GM23338 (cell line): ENCODE measurements around the gene PLXNA2. TPM values are rescaled to one million over a fixed set of nuclear protein-coding genes. Genes with fewer than 3 reads are reported as not detected.
A peak's percentile ranks its signal among the peaks of the same experiment; 100 is the strongest.

Experiments
- ATAC-seq: fragments of 200-7000 bp; cut with Tn5 transposase; 3 replicates; pipeline ENCODE4 v1.9.1; 2020
- DNase-seq: peaks from one replicate; pipeline ENCODE4 v3.0.0-alpha.2; 2015; ENCODE audit warnings: low spot score
- H2AFZ ChIP-seq: fragments of 200-600 bp; sonication (generic); 2 replicates; pipeline ENCODE4 v1.8.0; 2016; ENCODE audit warnings: antibody characterized with exemption, mild to moderate bottlenecking, moderate library complexity
- H3F3A ChIP-seq: fragments of 200-600 bp; sonication (generic); replicated peaks from 2 replicates; pipeline ENCODE4 v1.8.0; 2017; ENCODE audit warnings: antibody characterized with exemption, mixed run types, low read depth
- H3K27ac ChIP-seq: fragments of 200-600 bp; sonication (generic); 2 replicates; pipeline ENCODE4 v1.6.1; 2016; ENCODE audit warnings: low read depth
- H3K27me3 ChIP-seq: fragments of 200-600 bp; sonication (generic); 2 replicates; pipeline ENCODE4 v1.8.0; 2016; ENCODE audit warnings: mild to moderate bottlenecking, mixed run types, moderate library complexity; ENCODE audit not compliant: insufficient read depth
- H3K36me3 ChIP-seq: fragments of 200-600 bp; sonication (generic); 2 replicates; pipeline ENCODE4 v1.8.0; 2016; ENCODE audit warnings: mild to moderate bottlenecking; ENCODE audit not compliant: insufficient read depth
- H3K4me1 ChIP-seq: fragments of 200-600 bp; sonication (generic); 2 replicates; pipeline ENCODE4 v1.8.0; 2016; ENCODE audit warnings: mild to moderate bottlenecking, moderate library complexity; ENCODE audit not compliant: insufficient read depth
- H3K4me2 ChIP-seq: fragments of 200-600 bp; sonication (generic); 2 replicates; pipeline ENCODE4 v1.7.1; 2017; ENCODE audit warnings: mixed run types
- H3K4me3 ChIP-seq: fragments of 200-600 bp; sonication (generic); 2 replicates; pipeline ENCODE4 v1.6.1; 2016; ENCODE audit warnings: mixed run types
- H3K79me2 ChIP-seq: fragments of 200-600 bp; sonication (generic); replicated peaks from 2 replicates; pipeline ENCODE4 v1.8.0; 2017; ENCODE audit warnings: mild to moderate bottlenecking; ENCODE audit not compliant: insufficient read depth
- H3K9me2 ChIP-seq: fragments of 200-600 bp; sonication (generic); 2 replicates; pipeline ENCODE4 v1.8.0; 2017; ENCODE audit not compliant: insufficient read depth
- H4K20me1 ChIP-seq: fragments of 200-600 bp; sonication (generic); replicated peaks from 2 replicates; pipeline ENCODE4 v1.8.0; 2017; ENCODE audit warnings: mild to moderate bottlenecking; ENCODE audit not compliant: insufficient read depth
- H3K27ac Mint-ChIP-seq: 2 replicates; pipeline ENCODE4 v1.8.0; 2020; ENCODE audit warnings: inconsistent platforms, mild to moderate bottlenecking, moderate library complexity, mixed read lengths
- H3K27me3 Mint-ChIP-seq: 3 replicates; pipeline ENCODE4 v1.8.0; 2022; ENCODE audit warnings: low read depth, mild to moderate bottlenecking, moderate library complexity, mixed read lengths, inconsistent platforms; ENCODE audit not compliant: insufficient read depth, poor library complexity
- H3K36me3 Mint-ChIP-seq: 3 replicates; pipeline ENCODE4 v1.8.0; 2021; ENCODE audit warnings: low read depth, mild to moderate bottlenecking, inconsistent platforms, moderate library complexity, mixed read lengths
- H3K4me1 Mint-ChIP-seq: 3 replicates; pipeline ENCODE4 v1.8.0; 2020; ENCODE audit warnings: mild to moderate bottlenecking, inconsistent platforms, mixed read lengths
- H3K4me3 Mint-ChIP-seq: 3 replicates; pipeline ENCODE4 v1.8.0; 2021; ENCODE audit warnings: moderate library complexity, mild to moderate bottlenecking, inconsistent platforms, mixed read lengths
- H3K9me3 Mint-ChIP-seq: 3 replicates; pipeline ENCODE4 v1.8.0; 2020; ENCODE audit warnings: moderate library complexity, mild to moderate bottlenecking, inconsistent platforms, mixed read lengths
- CTCF ChIP-seq, 2 experiments: fragments of 200-600 bp in 1 of 2; sonication (generic) in 1 of 2; conservative IDR thresholded peaks; 2 replicates each; pipeline versions ENCODE4 v1.5.1 to v1.6.1; 2016 to 2017; ENCODE audit warnings: antibody characterized with exemption in 2 of 2, low read depth in 2 of 2, mild to moderate bottlenecking in 2 of 2, moderate library complexity in 1 of 2
- ETS1 ChIP-seq: IDR thresholded peaks from 2 replicates; pipeline ENCODE4 v1.6.1; 2016; ENCODE audit warnings: antibody characterized with exemption
- EZH2 ChIP-seq: fragments of 200-600 bp; sonication (generic); IDR thresholded peaks from one replicate; pipeline ENCODE4 v1.8.0; 2017; ENCODE audit warnings: antibody characterized with exemption, mild to moderate bottlenecking, low read depth; ENCODE audit not compliant: unreplicated experiment
- POLR2AphosphoS5 ChIP-seq: IDR thresholded peaks from 2 replicates; pipeline ENCODE4 v1.6.1; 2016; ENCODE audit warnings: antibody characterized with exemption, low read depth
- STAT1 ChIP-seq: IDR thresholded peaks from one replicate; pipeline ENCODE4 v1.6.1; 2016; ENCODE audit warnings: antibody characterized with exemption; ENCODE audit not compliant: unreplicated experiment
- ZNF331 ChIP-seq: fragments of 250-450 bp; sonication (Bioruptor Pico); IDR thresholded peaks from 2 replicates; pipeline ENCODE4 v1.5.0; 2020; ENCODE audit warnings: low read depth, mild to moderate bottlenecking, moderate library complexity
- ZNF462 ChIP-seq: fragments of 250-450 bp; sonication (Bioruptor Pico); IDR thresholded peaks from 2 replicates; pipeline ENCODE4 v1.5.0; 2020; ENCODE audit warnings: mild to moderate bottlenecking, moderate library complexity
- polyA plus RNA-seq: library from polyadenylated mRNA; unstranded; fragments of >200 nt; fragmentation: Nextera tagmentation; extraction: Ambion mirVana; gene quantifications from 2 replicates; pipeline ENCODE4 v1.2.1, GENCODE V29; 2016
- total RNA-seq: library from RNA; depleted of rRNA; stranded (reverse); fragments of >200 nt; shearing (Covaris generic); gene quantifications from 2 replicates; pipeline ENCODE4 v1.2.3, GENCODE V29; 2014
- TF ChIP-seq, protein P1 (sequence below): IDR thresholded peaks from one replicate; pipeline ENCODE4 v1.6.1; 2018; ENCODE audit warnings: antibody characterized with exemption; ENCODE audit not compliant: unreplicated experiment

The PLXNA2 gene
- total and polyA plus RNA-seq, 2 experiments from 2014 or later: 0.40 to 1.8 TPM

DNA sequence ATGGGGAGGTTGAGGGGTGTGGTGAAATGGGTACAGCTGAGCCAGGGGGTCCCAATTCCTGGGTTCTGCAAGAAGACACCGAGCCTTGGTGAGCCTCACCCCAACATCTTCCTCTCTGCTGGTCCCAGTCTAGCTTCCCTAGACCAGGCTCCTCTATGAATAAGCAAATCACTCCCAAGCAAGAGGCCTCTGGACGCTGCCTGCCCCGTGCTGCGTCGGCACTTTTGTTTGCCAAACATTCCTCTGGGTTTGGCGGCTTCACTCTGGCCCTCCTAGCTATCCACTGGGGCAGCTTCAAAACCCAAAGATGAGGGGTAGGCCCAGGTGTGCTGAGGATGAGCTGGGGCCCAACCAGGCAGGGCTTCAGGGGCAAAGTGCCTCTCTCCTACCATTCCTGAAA lies 196.2 kb downstream of the PLXNA2 start:
- no peaks in the 10 kb centered on the region for H3K27me3 ChIP-seq
- H3K36me3 Mint-ChIP-seq: no peaks in the 10 kb centered on the region

More for the DNA sequence above, 196.2 kb downstream of the PLXNA2 start:
- H3K27ac ChIP-seq: no peak overlapping the region
- no peaks in the 10 kb centered on the region for H3K36me3 ChIP-seq
- TF ChIP-seq CTCF (conservative IDR thresholded peaks at IDR 0.05; ENCODE audit: low read depth in 2 of 2) (no peak), STAT1 (no peak), EZH2 (no peak), ETS1 (no peak), ZNF462 (CRISPR knock-in tag) (no peak), POLR2AphosphoS5 (no peak), ZNF331 (CRISPR knock-in tag) (no peak)
- TF ChIP-seq, protein P1, sequence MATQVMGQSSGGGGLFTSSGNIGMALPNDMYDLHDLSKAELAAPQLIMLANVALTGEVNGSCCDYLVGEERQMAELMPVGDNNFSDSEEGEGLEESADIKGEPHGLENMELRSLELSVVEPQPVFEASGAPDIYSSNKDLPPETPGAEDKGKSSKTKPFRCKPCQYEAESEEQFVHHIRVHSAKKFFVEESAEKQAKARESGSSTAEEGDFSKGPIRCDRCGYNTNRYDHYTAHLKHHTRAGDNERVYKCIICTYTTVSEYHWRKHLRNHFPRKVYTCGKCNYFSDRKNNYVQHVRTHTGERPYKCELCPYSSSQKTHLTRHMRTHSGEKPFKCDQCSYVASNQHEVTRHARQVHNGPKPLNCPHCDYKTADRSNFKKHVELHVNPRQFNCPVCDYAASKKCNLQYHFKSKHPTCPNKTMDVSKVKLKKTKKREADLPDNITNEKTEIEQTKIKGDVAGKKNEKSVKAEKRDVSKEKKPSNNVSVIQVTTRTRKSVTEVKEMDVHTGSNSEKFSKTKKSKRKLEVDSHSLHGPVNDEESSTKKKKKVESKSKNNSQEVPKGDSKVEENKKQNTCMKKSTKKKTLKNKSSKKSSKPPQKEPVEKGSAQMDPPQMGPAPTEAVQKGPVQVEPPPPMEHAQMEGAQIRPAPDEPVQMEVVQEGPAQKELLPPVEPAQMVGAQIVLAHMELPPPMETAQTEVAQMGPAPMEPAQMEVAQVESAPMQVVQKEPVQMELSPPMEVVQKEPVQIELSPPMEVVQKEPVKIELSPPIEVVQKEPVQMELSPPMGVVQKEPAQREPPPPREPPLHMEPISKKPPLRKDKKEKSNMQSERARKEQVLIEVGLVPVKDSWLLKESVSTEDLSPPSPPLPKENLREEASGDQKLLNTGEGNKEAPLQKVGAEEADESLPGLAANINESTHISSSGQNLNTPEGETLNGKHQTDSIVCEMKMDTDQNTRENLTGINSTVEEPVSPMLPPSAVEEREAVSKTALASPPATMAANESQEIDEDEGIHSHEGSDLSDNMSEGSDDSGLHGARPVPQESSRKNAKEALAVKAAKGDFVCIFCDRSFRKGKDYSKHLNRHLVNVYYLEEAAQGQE: no peak
- Mint-ChIP-seq H3K27ac (no peak overlapping the region; the same call in 1 of the 2 replicates), H3K4me3 (no peak overlapping the region), H3K4me1 (peaks cover 15% of the 10 kb centered on the region; the same call in 2 of the 3 replicates), H3K9me3 (no peaks in the 10 kb centered on the region), H3K27me3 (peaks cover 9% of the 10 kb centered on the region)
- no peaks in the 10 kb centered on the region for H3K79me2 ChIP-seq
- H3K9me2 ChIP-seq: no peaks in the 10 kb centered on the region
- no peak overlapping the region for H3K4me2 ChIP-seq
- no peaks in the 10 kb centered on the region for H4K20me1 ChIP-seq
- no peak overlapping the region for H3K4me3 ChIP-seq
- H3K4me1 ChIP-seq: no peaks in the 10 kb centered on the region
- ATAC-seq (peak; percentile 33), DNase-seq (no peak)
- H2AFZ ChIP-seq: no peak overlapping the region
- H3F3A ChIP-seq: no peaks in the 10 kb centered on the region
